Endodermal cell (in vitro differentiated cells): ENCODE data around the gene ADGRD1. TPM values are rescaled to one million over a fixed set of nuclear protein-coding genes. Genes with fewer than 3 reads are reported as not detected.

Source experiments
- DNase-seq: peaks from one replicate; pipeline ENCODE4 v3.0.0-alpha.2; 2017
- H3K27ac ChIP-seq: 2 replicates; pipeline ENCODE4 v1.5.1; 2013; ENCODE audit warnings: mild to moderate bottlenecking, low read depth, low read length, moderate library complexity
- H3K27me3 ChIP-seq: 2 replicates; pipeline ENCODE4 v1.6.1; 2013; ENCODE audit warnings: mild to moderate bottlenecking, low read length, moderate library complexity; ENCODE audit not compliant: insufficient read depth, control insufficient read depth, poor library complexity, severe bottlenecking
- H3K36me3 ChIP-seq: 2 replicates; pipeline ENCODE4 v1.7.0; 2013; ENCODE audit warnings: mild to moderate bottlenecking, low read length, moderate library complexity; ENCODE audit not compliant: control insufficient read depth, insufficient read depth
- H3K4me1 ChIP-seq: one replicate; pipeline ENCODE4 v1.7.0; 2013; ENCODE audit warnings: low read length; ENCODE audit not compliant: control insufficient read depth, insufficient read depth
- H3K4me3 ChIP-seq: 2 replicates; pipeline ENCODE4 v1.5.1; 2013; ENCODE audit warnings: mild to moderate bottlenecking, low read length, moderate library complexity
- H3K9ac ChIP-seq: 2 replicates; pipeline ENCODE4 v1.6.1; 2013; ENCODE audit warnings: mild to moderate bottlenecking, low read length, moderate library complexity; ENCODE audit not compliant: poor library complexity, severe bottlenecking; ENCODE audit errors: extremely low read depth
- H3K9me3 ChIP-seq: 2 replicates; pipeline ENCODE4 v1.6.1; 2013; ENCODE audit warnings: mild to moderate bottlenecking, low read length, moderate library complexity; ENCODE audit not compliant: control insufficient read depth
- H3K27ac Mint-ChIP-seq: 2 replicates; pipeline ENCODE4 v1.8.0; 2020; ENCODE audit warnings: mixed read lengths
- H3K27me3 Mint-ChIP-seq: 2 replicates; pipeline ENCODE4 v1.8.0; 2021; ENCODE audit warnings: mild to moderate bottlenecking, mixed read lengths; ENCODE audit not compliant: insufficient read depth
- H3K36me3 Mint-ChIP-seq: 2 replicates; pipeline ENCODE4 v1.8.0; 2020; ENCODE audit warnings: low read depth, mixed read lengths
- H3K4me1 Mint-ChIP-seq: 2 replicates; pipeline ENCODE4 v1.8.0; 2020; ENCODE audit warnings: mixed read lengths
- H3K4me3 Mint-ChIP-seq: 2 replicates; pipeline ENCODE4 v1.8.0; 2020; ENCODE audit warnings: mild to moderate bottlenecking, moderate library complexity, mixed read lengths
- H3K9me3 Mint-ChIP-seq: 2 replicates; pipeline ENCODE4 v1.8.0; 2020; ENCODE audit warnings: mild to moderate bottlenecking, mixed read lengths
- WGBS, 2 experiments: methylation state at CpG; one replicate each; pipeline versions ENCODE4 v1.1.5 to v1.1.7; 2013; ENCODE audit warnings: missing lambda C conversion rate in 2 of 2, mixed read lengths in 1 of 2; ENCODE audit not compliant: insufficient coverage in 1 of 2, insufficient read length in 1 of 2; 5-methylcytosine and 5-hydroxymethylcytosine counted together
- total RNA-seq, 2 donors: library from RNA; stranded (reverse); fragmentation: NEBNext Ultra II Directional in 1 of 2; extraction: Animal tissue kit (Norgen Biotek cat#: 25700) in 1 of 2; gene quantifications; 2 replicates in 1 of 2; 3 replicates in 1 of 2; pipeline ENCODE4 v1.2.1, GENCODE V29; 2021
- TF ChIP-seq, protein P1 (sequence below): fragments of 200-600 bp; sonication (generic); conservative IDR thresholded peaks from 2 replicates; pipeline ENCODE4 v1.5.0; 2021; ENCODE audit warnings: antibody characterized with exemption, mild to moderate bottlenecking

Gene ADGRD1
- total RNA-seq, 2 donors from 2014 or later = 1.3 to 2.9 TPM

DNA sequence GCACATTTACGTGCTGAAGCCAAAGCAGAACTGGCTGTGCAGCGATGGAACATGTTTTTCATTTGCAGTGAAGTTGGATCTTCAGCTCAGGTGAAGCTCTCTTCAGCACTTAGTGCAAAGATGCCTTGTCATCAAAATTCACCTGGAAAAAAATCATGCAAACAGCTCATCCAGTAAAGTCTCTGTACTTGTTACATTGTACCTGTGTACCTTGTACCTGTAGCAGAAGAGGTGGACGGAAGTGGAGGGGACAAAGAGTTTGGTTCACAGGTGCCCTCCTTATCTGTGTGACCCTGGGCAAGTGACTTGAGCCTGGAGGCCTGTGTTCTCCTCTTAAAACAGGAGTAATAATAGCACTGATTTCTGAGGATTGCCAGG, 54.0 kb downstream of the ADGRD1 start:
- DNase-seq = no peak
- H3K36me3 ChIP-seq = no peaks in the 10 kb centered on the region
- Mint-ChIP-seq H3K4me3 (no peak overlapping the region), H3K27me3 (no peaks in the 10 kb centered on the region), H3K36me3 (no peaks in the 10 kb centered on the region), H3K9me3 (no peaks in the 10 kb centered on the region), H3K27ac (no peak overlapping the region), H3K4me1 (no peaks in the 10 kb centered on the region)
- H3K9me3 ChIP-seq = no peaks in the 10 kb centered on the region
- no peak overlapping the region for H3K9ac ChIP-seq
- H3K27me3 ChIP-seq = no peaks in the 10 kb centered on the region
- WGBS, 2 experiments = 92 to 93% methylated on average over 3 of the region's 3 CpGs
- H3K27ac ChIP-seq = no peak overlapping the region
- TF ChIP-seq, protein P1, sequence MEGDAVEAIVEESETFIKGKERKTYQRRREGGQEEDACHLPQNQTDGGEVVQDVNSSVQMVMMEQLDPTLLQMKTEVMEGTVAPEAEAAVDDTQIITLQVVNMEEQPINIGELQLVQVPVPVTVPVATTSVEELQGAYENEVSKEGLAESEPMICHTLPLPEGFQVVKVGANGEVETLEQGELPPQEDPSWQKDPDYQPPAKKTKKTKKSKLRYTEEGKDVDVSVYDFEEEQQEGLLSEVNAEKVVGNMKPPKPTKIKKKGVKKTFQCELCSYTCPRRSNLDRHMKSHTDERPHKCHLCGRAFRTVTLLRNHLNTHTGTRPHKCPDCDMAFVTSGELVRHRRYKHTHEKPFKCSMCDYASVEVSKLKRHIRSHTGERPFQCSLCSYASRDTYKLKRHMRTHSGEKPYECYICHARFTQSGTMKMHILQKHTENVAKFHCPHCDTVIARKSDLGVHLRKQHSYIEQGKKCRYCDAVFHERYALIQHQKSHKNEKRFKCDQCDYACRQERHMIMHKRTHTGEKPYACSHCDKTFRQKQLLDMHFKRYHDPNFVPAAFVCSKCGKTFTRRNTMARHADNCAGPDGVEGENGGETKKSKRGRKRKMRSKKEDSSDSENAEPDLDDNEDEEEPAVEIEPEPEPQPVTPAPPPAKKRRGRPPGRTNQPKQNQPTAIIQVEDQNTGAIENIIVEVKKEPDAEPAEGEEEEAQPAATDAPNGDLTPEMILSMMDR = no peak
- no peak overlapping the region for H3K4me3 ChIP-seq
- H3K4me1 ChIP-seq = no peaks in the 10 kb centered on the region

DNA sequence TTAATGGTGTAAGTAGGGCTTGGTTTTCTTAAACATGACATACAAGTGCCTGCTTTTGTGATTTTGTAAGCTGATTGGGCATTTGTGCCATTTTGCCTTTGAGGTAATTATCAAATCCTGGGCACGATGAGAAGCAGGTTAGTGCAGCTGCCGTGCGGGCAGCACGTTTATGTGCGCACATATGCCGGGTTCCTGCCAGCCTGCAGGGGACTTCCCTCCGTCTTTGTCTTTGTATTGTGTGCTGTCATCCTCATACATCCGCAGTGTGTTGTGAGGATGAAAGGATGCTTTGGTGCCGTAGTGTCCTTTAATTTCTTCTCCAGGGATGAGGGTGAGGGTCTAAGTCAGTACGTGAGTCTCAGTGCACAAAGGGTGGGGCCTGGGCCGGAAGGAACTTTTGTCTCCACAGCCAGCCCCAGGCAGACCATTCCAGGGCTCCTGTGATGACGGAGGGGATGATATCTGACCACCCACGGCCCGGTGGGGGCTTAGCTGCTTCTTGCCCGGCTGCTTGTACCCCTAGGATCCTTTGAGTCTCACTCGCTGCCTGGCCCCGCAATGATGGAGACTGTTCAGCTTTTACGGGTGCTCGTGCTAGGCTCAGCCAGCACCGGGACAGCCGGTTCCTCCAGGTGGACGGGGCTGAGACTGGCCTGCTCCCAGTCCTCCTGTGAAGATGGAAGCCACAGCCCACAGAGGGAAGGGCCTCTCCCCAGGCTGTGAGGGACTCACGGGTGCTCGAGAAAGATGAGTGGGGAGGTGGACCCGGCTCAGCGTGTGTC, 54.6 kb downstream of the ADGRD1 start:
- Mint-ChIP-seq H3K9me3 (no peaks in the 10 kb centered on the region), H3K4me1 (no peaks in the 10 kb centered on the region)
- WGBS, 2 experiments = 92 to 95% methylated on average over 21 to 26 of the region's 26 CpGs

DNA sequence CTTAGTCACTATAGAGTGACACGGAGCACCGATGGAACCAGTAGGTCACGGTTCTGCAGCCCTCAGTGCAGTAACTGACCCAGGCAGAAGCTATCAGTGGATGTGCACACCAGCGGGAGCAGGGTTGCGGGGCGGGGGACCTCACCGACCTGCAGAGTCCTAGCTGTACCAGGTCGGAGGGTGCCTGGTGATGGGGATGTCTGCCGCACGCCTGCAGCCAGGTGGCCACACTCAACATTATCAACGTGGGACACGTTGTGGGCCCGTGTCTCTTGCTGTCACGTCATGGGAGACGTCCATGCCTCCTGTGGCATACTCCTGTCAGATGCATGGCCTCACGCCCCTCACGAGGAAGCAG, 55.2 kb downstream of the ADGRD1 start:
- TF ChIP-seq, protein P1 = no peak
- Histone ChIP-seq H3K36me3 (no peaks in the 10 kb centered on the region), H3K9me3 (no peaks in the 10 kb centered on the region), H3K27me3 (no peaks in the 10 kb centered on the region), H3K4me3 (no peak overlapping the region), H3K27ac (no peak overlapping the region), H3K4me1 (no peaks in the 10 kb centered on the region), H3K9ac (no peak overlapping the region)
- DNase-seq = no peak
- no peaks in the 10 kb centered on the region for H3K4me1 Mint-ChIP-seq
- H3K36me3 Mint-ChIP-seq = no peaks in the 10 kb centered on the region
- H3K27me3 Mint-ChIP-seq = peaks cover 1% of the 10 kb centered on the region
- H3K9me3 Mint-ChIP-seq = no peaks in the 10 kb centered on the region
- no peak overlapping the region for H3K4me3 Mint-ChIP-seq
- 92% methylated on average over 15 to 17 of the region's 17 CpGs for WGBS, 2 experiments
- H3K27ac Mint-ChIP-seq = no peak overlapping the region

More for the DNA sequence above, 54.6 kb downstream of the ADGRD1 start:
- no peak overlapping the region for H3K4me3 Mint-ChIP-seq
- H3K27ac ChIP-seq = no peak overlapping the region
- no peaks in the 10 kb centered on the region for H3K27me3 ChIP-seq
- H3K9ac ChIP-seq = no peak overlapping the region
- TF ChIP-seq, protein P1 = no peak
- H3K36me3 ChIP-seq = no peaks in the 10 kb centered on the region
- DNase-seq = no peak
- H3K4me1 ChIP-seq = no peaks in the 10 kb centered on the region
- no peaks in the 10 kb centered on the region for H3K36me3 Mint-ChIP-seq
- no peak overlapping the region for H3K4me3 ChIP-seq
- H3K27me3 Mint-ChIP-seq = no peaks in the 10 kb centered on the region
- H3K27ac Mint-ChIP-seq = no peak overlapping the region
- H3K9me3 ChIP-seq = no peaks in the 10 kb centered on the region
